ENCODE data around the gene MIGA1.

MIGA1 gene

GRCh38 chr1:77926561-77927357 lies 147.3 kb downstream of the MIGA1 start:
- no peak for DNase-seq

- DNase-seq: no peak
Measured at GRCh38 chr1:77927414-77927813, 148.0 kb downstream of the MIGA1 start.
